GM21825 (cell line): ENCODE data around the gene DTX3L.

Experiments used
- ATAC-seq: cut with Tn5 transposase; IDR thresholded peaks from one replicate; pipeline ENCODE4 v1.9.1; 2021; ENCODE audit warnings: mild to moderate bottlenecking, moderate library complexity; ENCODE audit not compliant: unreplicated experiment

The DTX3L gene

GRCh38 chr3:122602011-122602710 lies 38.0 kb downstream of the DTX3L start:
- no peak for ATAC-seq

GRCh38 chr3:122603056-122603455 lies 38.9 kb downstream of the DTX3L start:
- no peak for ATAC-seq

GRCh38 chr3:122606330-122606729 lies 42.2 kb downstream of the DTX3L start:
- no peak for ATAC-seq

GRCh38 chr3:122608916-122609315 lies 44.8 kb downstream of the DTX3L start:
- ATAC-seq: no peak

GRCh38 chr3:122609798-122610559 lies 45.8 kb downstream of the DTX3L start:
- ATAC-seq: peak; percentile 92

- no peak for ATAC-seq
Measured at GRCh38 chr3:122612696-122613095, 48.6 kb downstream of the DTX3L start.

GRCh38 chr3:122615303-122615702 lies 51.2 kb downstream of the DTX3L start:
- ATAC-seq: no peak

GRCh38 chr3:122618614-122619013 lies 54.5 kb downstream of the DTX3L start:
- ATAC-seq: no peak

- no peak for ATAC-seq
Measured at GRCh38 chr3:122619040-122619439, 54.9 kb downstream of the DTX3L start.

GRCh38 chr3:122620399-122620798 lies 56.3 kb downstream of the DTX3L start:
- ATAC-seq: no peak

GRCh38 chr3:122621112-122621511 lies 57.0 kb downstream of the DTX3L start:
- ATAC-seq: peak; percentile 41

- no peak for ATAC-seq
Measured at GRCh38 chr3:122623031-122623829, 59.1 kb downstream of the DTX3L start.
